Mesothelial cell of epicardium (in vitro differentiated cells): ENCODE data around the gene SCPEP1. TPM values are rescaled to one million over a fixed set of nuclear protein-coding genes. Genes with fewer than 3 reads are reported as not detected.
A peak's percentile ranks its signal among the peaks of the same experiment; 100 is the strongest.
"Not testable (repeated sequence)": the region's sequence is repeated elsewhere in the genome, so short reads cannot be mapped to it uniquely, and the experiment has no call there.

Source experiments
- DNase-seq, 2 experiments: peaks; one replicate each; pipeline ENCODE4 v3.0.0; 2021; ENCODE audit warnings: low spot score in 2 of 2; ENCODE audit not compliant: unreplicated experiment in 2 of 2
- H3K27ac Mint-ChIP-seq: 2 replicates; pipeline ENCODE4 v1.8.0; 2021; ENCODE audit warnings: mixed read lengths
- H3K27me3 Mint-ChIP-seq: 2 replicates; pipeline ENCODE4 v1.8.0; 2021; ENCODE audit warnings: low read depth, mixed read lengths
- H3K36me3 Mint-ChIP-seq: 2 replicates; pipeline ENCODE4 v1.8.0; 2021; ENCODE audit warnings: mixed read lengths
- H3K4me1 Mint-ChIP-seq: 2 replicates; pipeline ENCODE4 v1.8.0; 2021; ENCODE audit warnings: mixed read lengths
- H3K4me3 Mint-ChIP-seq: 2 replicates; pipeline ENCODE4 v1.8.0; 2021; ENCODE audit warnings: mild to moderate bottlenecking, moderate library complexity, mixed read lengths
- H3K9me3 Mint-ChIP-seq: 2 replicates; pipeline ENCODE4 v1.8.0; 2021; ENCODE audit warnings: mixed read lengths
- CTCF ChIP-seq: fragments of 200-600 bp; sonication (generic); IDR thresholded peaks from one replicate; pipeline ENCODE4 v1.5.0; 2021; ENCODE audit warnings: antibody characterized with exemption; ENCODE audit not compliant: unreplicated experiment
- total RNA-seq: library from RNA; stranded (reverse); gene quantifications from 3 replicates; pipeline ENCODE4 v1.2.1, GENCODE V29; 2021

SCPEP1 gene
- total RNA-seq, 1 donor from 2014 or later, result 49.1 TPM

GRCh38 chr17:56948491-56948890 lies 29.4 kb upstream of the SCPEP1 start:
- no peak overlapping the region for H3K27ac Mint-ChIP-seq
- no peak overlapping the region for H3K4me3 Mint-ChIP-seq
- no peak for TF ChIP-seq CTCF
- no peaks in the 10 kb centered on the region for H3K9me3 Mint-ChIP-seq
- H3K36me3 Mint-ChIP-seq, result peaks cover 40% of the 10 kb centered on the region
- DNase-seq, result no peak
- peaks cover 2% of the 10 kb centered on the region for H3K4me1 Mint-ChIP-seq
- H3K27me3 Mint-ChIP-seq, result no peaks in the 10 kb centered on the region

GRCh38 chr17:56949595-56949994 lies 28.3 kb upstream of the SCPEP1 start:
- Mint-ChIP-seq H3K4me1 (peaks cover 4% of the 10 kb centered on the region), H3K4me3 (no peak overlapping the region), H3K27ac (no peak overlapping the region), H3K9me3 (no peaks in the 10 kb centered on the region), H3K27me3 (no peaks in the 10 kb centered on the region), H3K36me3 (peaks cover 36% of the 10 kb centered on the region)
- no peak for TF ChIP-seq CTCF
- DNase-seq, result no peak

- DNase-seq, result no peak
- Mint-ChIP-seq H3K27ac (no peak overlapping the region), H3K4me1 (peaks cover 17% of the 10 kb centered on the region), H3K4me3 (no peak overlapping the region), H3K27me3 (no peaks in the 10 kb centered on the region), H3K9me3 (no peaks in the 10 kb centered on the region), H3K36me3 (peaks cover 3% of the 10 kb centered on the region)
- TF ChIP-seq CTCF, result no peak
Observed at GRCh38 chr17:56956992-56957391, 20.9 kb upstream of the SCPEP1 start.

- peaks cover 13% of the 10 kb centered on the region for H3K4me1 Mint-ChIP-seq
- peak within 1 kb of the TSS; percentile 81 for H3K4me3 Mint-ChIP-seq
- no peaks in the 10 kb centered on the region for H3K36me3 Mint-ChIP-seq
- peak; percentile 100 for TF ChIP-seq CTCF
- H3K9me3 Mint-ChIP-seq, result no peaks in the 10 kb centered on the region
- peak; percentile 82 to 97 for DNase-seq
- no peaks in the 10 kb centered on the region for H3K27me3 Mint-ChIP-seq
- H3K27ac Mint-ChIP-seq, result peak within 1 kb of the TSS; percentile 93
Observed at GRCh38 chr17:56960596-56961538, 17.1 kb upstream of the SCPEP1 start, which contains the start of gene COIL. Gene COIL, minus strand, starts transcription at chr17:56961050. Its CDS starts 31 bp downstream, at chr17:56961019.

GRCh38 chr17:56965241-56965640 lies 12.7 kb upstream of the SCPEP1 start:
- H3K27me3 Mint-ChIP-seq, H3K4me3 Mint-ChIP-seq, DNase-seq, H3K27ac Mint-ChIP-seq, H3K9me3 Mint-ChIP-seq, H3K36me3 Mint-ChIP-seq, H3K4me1 Mint-ChIP-seq: not testable (repeated sequence)

- not testable (repeated sequence) for H3K27ac Mint-ChIP-seq, H3K36me3 Mint-ChIP-seq, H3K27me3 Mint-ChIP-seq, H3K9me3 Mint-ChIP-seq, H3K4me1 Mint-ChIP-seq, H3K4me3 Mint-ChIP-seq, DNase-seq
Observed at GRCh38 chr17:56965681-56966080, 12.2 kb upstream of the SCPEP1 start.
